ENCODE results near the gene ZCCHC14.

ZCCHC14 gene

DNA sequence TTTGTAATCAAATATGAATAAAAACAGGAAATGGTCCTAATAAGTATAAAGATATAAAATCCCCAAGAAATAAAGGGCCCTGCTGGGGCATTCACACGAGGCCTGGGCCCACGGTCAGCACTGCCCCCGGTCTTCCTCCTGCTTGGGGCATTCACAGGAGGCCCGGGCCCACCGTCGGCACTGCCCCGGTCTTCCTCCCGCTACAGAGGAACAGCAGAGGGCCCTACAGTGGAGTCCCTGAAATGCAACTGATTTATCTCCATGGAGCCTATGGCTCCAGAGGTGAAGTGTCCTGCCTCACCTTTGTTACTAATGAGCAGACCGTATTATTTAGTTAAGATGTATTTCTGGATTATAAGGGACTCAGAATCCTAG, 54.2 kb downstream of the ZCCHC14 start:
- Histone ChIP-seq H2BK5ac (ENCODE audit: low read length) (no peak overlapping the region), H2BK12ac (ENCODE audit: low read length) (no peak overlapping the region), H3K23ac (ENCODE audit: low read depth, low read length, poor library complexity) (no peak overlapping the region), H3K4me1 (ENCODE audit: control insufficient read depth in 2 of 2, insufficient read depth in 1 of 2, low read depth in 1 of 2, low read length in 2 of 2) (peaks cover 0 to 9% of the 10 kb centered on the region in 2 donors), H3K27me3 (ENCODE audit: control insufficient read depth in 3 of 3, insufficient read depth in 3 of 3, low read depth in 1 of 3, low read length in 3 of 3) (no peaks in the 10 kb centered on the region), H3K36me3 (replicated peaks in 1 of 2; ENCODE audit: control insufficient read depth in 2 of 2, insufficient read depth in 2 of 2, low read length in 2 of 2) (peaks cover 6 to 16% of the 10 kb centered on the region in 2 donors), H3K79me1 (ENCODE audit: low read depth, low read length) (peaks cover 20% of the 10 kb centered on the region), H3K9ac (ENCODE audit: low read depth, low read length, poor library complexity) (no peak overlapping the region), H4K91ac (ENCODE audit: low read depth, low read length, poor library complexity) (no peak overlapping the region), H3K18ac (ENCODE audit: low read length) (no peak overlapping the region), H3K9me3 (replicated peaks in 1 of 2; ENCODE audit: control insufficient read depth in 2 of 2, insufficient read depth in 1 of 2, low read depth in 1 of 2, low read length in 2 of 2) (peaks cover 0 to 1% of the 10 kb centered on the region in 2 donors), H3K14ac (ENCODE audit: low read length) (no peak overlapping the region), H2BK15ac (ENCODE audit: low read length) (no peak overlapping the region), H2BK120ac (ENCODE audit: low read depth, low read length) (no peak overlapping the region), H3K4me2 (ENCODE audit: insufficient read depth, low read length, poor library complexity, severe bottlenecking) (no peak overlapping the region), H4K8ac (ENCODE audit: low read depth, low read length) (no peak overlapping the region), H2AFZ (ENCODE audit: low read length) (no peak overlapping the region), H3K4ac (ENCODE audit: low read length) (no peak overlapping the region), H3K4me3 (ENCODE audit: low read length in 2 of 2) (no peak overlapping the region), H2AK5ac (ENCODE audit: low read depth, low read length) (no peak overlapping the region), H3K27ac (replicated peaks; ENCODE audit: low read length) (no peak overlapping the region)
- no CpG with 5 or more reads among the region's 9 CpGs for WGBS, 2 donors (ENCODE audit: extremely low coverage in 2 of 2, insufficient read length in 2 of 2, insufficient replicate concordance in 1 of 2)
- DNase-seq (ENCODE audit: low spot score), result no peak

- Histone ChIP-seq H3K4ac (ENCODE audit: low read length) (no peak overlapping the region), H3K4me3 (ENCODE audit: low read length in 2 of 2) (no peak overlapping the region), H2AK5ac (ENCODE audit: low read depth, low read length) (no peak overlapping the region), H3K9me3 (replicated peaks in 1 of 2; ENCODE audit: control insufficient read depth in 2 of 2, insufficient read depth in 1 of 2, low read depth in 1 of 2, low read length in 2 of 2) (no peaks in the 10 kb centered on the region), H2BK12ac (ENCODE audit: low read length) (no peak overlapping the region), H2BK15ac (ENCODE audit: low read length) (no peak overlapping the region), H3K27me3 (ENCODE audit: control insufficient read depth in 3 of 3, insufficient read depth in 3 of 3, low read depth in 1 of 3, low read length in 3 of 3) (no peaks in the 10 kb centered on the region), H3K9ac (ENCODE audit: low read depth, low read length, poor library complexity) (no peak overlapping the region), H3K36me3 (replicated peaks in 1 of 2; ENCODE audit: control insufficient read depth in 2 of 2, insufficient read depth in 2 of 2, low read length in 2 of 2) (peaks cover 6 to 13% of the 10 kb centered on the region in 2 donors), H3K4me2 (ENCODE audit: insufficient read depth, low read length, poor library complexity, severe bottlenecking) (no peak overlapping the region), H2BK5ac (ENCODE audit: low read length) (no peak overlapping the region), H3K14ac (ENCODE audit: low read length) (no peak overlapping the region), H3K23ac (ENCODE audit: low read depth, low read length, poor library complexity) (no peak overlapping the region), H4K91ac (ENCODE audit: low read depth, low read length, poor library complexity) (no peak overlapping the region), H3K27ac (replicated peaks; ENCODE audit: low read length) (no peak overlapping the region), H3K79me1 (ENCODE audit: low read depth, low read length) (peaks cover 20% of the 10 kb centered on the region), H3K4me1 (ENCODE audit: control insufficient read depth in 2 of 2, insufficient read depth in 1 of 2, low read depth in 1 of 2, low read length in 2 of 2) (peaks cover 0 to 9% of the 10 kb centered on the region in 2 donors), H3K18ac (ENCODE audit: low read length) (no peak overlapping the region), H2AFZ (ENCODE audit: low read length) (no peak overlapping the region), H4K8ac (ENCODE audit: low read depth, low read length) (no peak overlapping the region), H2BK120ac (ENCODE audit: low read depth, low read length) (no peak overlapping the region)
- no peak for DNase-seq (ENCODE audit: low spot score)
- no CpG with 5 or more reads among the region's 17 CpGs for WGBS, 2 donors (ENCODE audit: extremely low coverage in 2 of 2, insufficient read length in 2 of 2, insufficient replicate concordance in 1 of 2)
Measured at GRCh38 chr16:87437911-87438610, 54.8 kb downstream of the ZCCHC14 start.

DNA sequence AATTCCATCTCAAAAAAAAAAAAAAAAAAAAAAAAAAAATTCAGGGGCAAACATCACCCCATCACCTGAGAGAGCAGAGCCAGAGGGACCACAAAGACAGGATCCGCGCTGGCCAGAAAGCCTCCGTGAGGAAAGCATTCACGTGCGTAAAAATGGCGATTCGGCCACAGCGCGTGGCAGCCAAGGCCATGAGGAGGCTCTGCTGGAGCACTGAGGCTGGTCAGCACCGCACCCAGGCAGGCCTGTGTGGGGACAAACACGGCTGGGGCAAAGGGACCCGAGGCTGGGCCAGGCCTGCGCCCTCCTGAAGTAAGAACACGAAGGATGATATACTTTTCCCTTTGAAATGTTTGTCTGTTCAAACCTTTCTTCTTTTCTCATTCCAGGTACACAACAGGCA, 55.5 kb downstream of the ZCCHC14 start:
- H2BK12ac ChIP-seq (ENCODE audit: low read length), result no peak overlapping the region
- H3K36me3 ChIP-seq (replicated peaks in 1 of 2; ENCODE audit: control insufficient read depth in 2 of 2, insufficient read depth in 2 of 2, low read length in 2 of 2), result peaks cover 6 to 11% of the 10 kb centered on the region in 2 donors
- no peak overlapping the region for H3K9ac ChIP-seq (ENCODE audit: low read depth, low read length, poor library complexity)
- no peak overlapping the region for H2BK5ac ChIP-seq (ENCODE audit: low read length)
- peaks cover 22% of the 10 kb centered on the region for H3K79me1 ChIP-seq (ENCODE audit: low read depth, low read length)
- no peak overlapping the region for H4K91ac ChIP-seq (ENCODE audit: low read depth, low read length, poor library complexity)
- no peak overlapping the region for H3K27ac ChIP-seq (replicated peaks; ENCODE audit: low read length)
- no peak overlapping the region for H3K4me2 ChIP-seq (ENCODE audit: insufficient read depth, low read length, poor library complexity, severe bottlenecking)
- H3K27me3 ChIP-seq (ENCODE audit: control insufficient read depth in 3 of 3, insufficient read depth in 3 of 3, low read depth in 1 of 3, low read length in 3 of 3), result no peaks in the 10 kb centered on the region
- no peak overlapping the region for H3K4ac ChIP-seq (ENCODE audit: low read length)
- H2BK120ac ChIP-seq (ENCODE audit: low read depth, low read length), result no peak overlapping the region
- no peaks in the 10 kb centered on the region for H3K9me3 ChIP-seq (replicated peaks in 1 of 2; ENCODE audit: control insufficient read depth in 2 of 2, insufficient read depth in 1 of 2, low read depth in 1 of 2, low read length in 2 of 2)
- H3K23ac ChIP-seq (ENCODE audit: low read depth, low read length, poor library complexity), result no peak overlapping the region
- H2BK15ac ChIP-seq (ENCODE audit: low read length), result no peak overlapping the region
- peaks cover 0 to 9% of the 10 kb centered on the region in 2 donors for H3K4me1 ChIP-seq (ENCODE audit: control insufficient read depth in 2 of 2, insufficient read depth in 1 of 2, low read depth in 1 of 2, low read length in 2 of 2)
- WGBS, 2 donors (ENCODE audit: extremely low coverage in 2 of 2, insufficient read length in 2 of 2, insufficient replicate concordance in 1 of 2), result no CpG with 5 or more reads among the region's 14 CpGs
- H3K14ac ChIP-seq (ENCODE audit: low read length), result no peak overlapping the region
- H3K18ac ChIP-seq (ENCODE audit: low read length), result peak overlapping the region; percentile 13
- DNase-seq (ENCODE audit: low spot score), result no peak
- H3K4me3 ChIP-seq (ENCODE audit: low read length in 2 of 2), result no peak overlapping the region
- H4K8ac ChIP-seq (ENCODE audit: low read depth, low read length), result no peak overlapping the region
- no peak overlapping the region for H2AK5ac ChIP-seq (ENCODE audit: low read depth, low read length)
- no peak overlapping the region for H2AFZ ChIP-seq (ENCODE audit: low read length)

GRCh38 chr16:87436225-87437172, 56.3 kb downstream of the ZCCHC14 start:
- H3K27ac ChIP-seq (replicated peaks; ENCODE audit: low read length), result no peak overlapping the region
- no peak for DNase-seq (ENCODE audit: low spot score)

More at GRCh38 chr16:87436225-87437172, 56.3 kb downstream of the ZCCHC14 start:
- H4K8ac ChIP-seq (ENCODE audit: low read depth, low read length), result no peak overlapping the region
- H2BK5ac ChIP-seq (ENCODE audit: low read length), result no peak overlapping the region
- H2AFZ ChIP-seq (ENCODE audit: low read length), result peak overlapping the region; percentile 15
- H3K36me3 ChIP-seq (replicated peaks in 1 of 2; ENCODE audit: control insufficient read depth in 2 of 2, insufficient read depth in 2 of 2, low read length in 2 of 2), result peaks cover 8 to 11% of the 10 kb centered on the region in 2 donors
- peaks cover 0 to 9% of the 10 kb centered on the region in 2 donors for H3K4me1 ChIP-seq (ENCODE audit: control insufficient read depth in 2 of 2, insufficient read depth in 1 of 2, low read depth in 1 of 2, low read length in 2 of 2)
- H4K91ac ChIP-seq (ENCODE audit: low read depth, low read length, poor library complexity), result no peak overlapping the region
- H3K4ac ChIP-seq (ENCODE audit: low read length), result no peak overlapping the region
- peak overlapping the region; percentile 65 for H3K23ac ChIP-seq (ENCODE audit: low read depth, low read length, poor library complexity)
- H3K9ac ChIP-seq (ENCODE audit: low read depth, low read length, poor library complexity), result no peak overlapping the region
- H3K79me1 ChIP-seq (ENCODE audit: low read depth, low read length), result peaks cover 20% of the 10 kb centered on the region
- WGBS, 2 donors (ENCODE audit: extremely low coverage in 2 of 2, insufficient read length in 2 of 2, insufficient replicate concordance in 1 of 2), result no CpG with 5 or more reads among the region's 29 CpGs
- no peak overlapping the region for H2BK15ac ChIP-seq (ENCODE audit: low read length)
- H2AK5ac ChIP-seq (ENCODE audit: low read depth, low read length), result no peak overlapping the region
- H2BK120ac ChIP-seq (ENCODE audit: low read depth, low read length), result no peak overlapping the region
- H3K18ac ChIP-seq (ENCODE audit: low read length), result no peak overlapping the region
- H3K4me3 ChIP-seq (ENCODE audit: low read length in 2 of 2), result no peak overlapping the region
- no peaks in the 10 kb centered on the region for H3K27me3 ChIP-seq (ENCODE audit: control insufficient read depth in 3 of 3, insufficient read depth in 3 of 3, low read depth in 1 of 3, low read length in 3 of 3)
- H3K14ac ChIP-seq (ENCODE audit: low read length), result no peak overlapping the region
- no peak overlapping the region for H2BK12ac ChIP-seq (ENCODE audit: low read length)
- H3K9me3 ChIP-seq (replicated peaks in 1 of 2; ENCODE audit: control insufficient read depth in 2 of 2, insufficient read depth in 1 of 2, low read depth in 1 of 2, low read length in 2 of 2), result no peaks in the 10 kb centered on the region
- H3K4me2 ChIP-seq (ENCODE audit: insufficient read depth, low read length, poor library complexity, severe bottlenecking), result no peak overlapping the region
